Measurements from ENCODE around the gene CAMTA1. TPM values are rescaled to one million over a fixed set of nuclear protein-coding genes. Genes with fewer than 3 reads are reported as not detected.

CAMTA1 gene
- total RNA-seq, 1 experiment from 2014 or later: 103 TPM

DNA sequence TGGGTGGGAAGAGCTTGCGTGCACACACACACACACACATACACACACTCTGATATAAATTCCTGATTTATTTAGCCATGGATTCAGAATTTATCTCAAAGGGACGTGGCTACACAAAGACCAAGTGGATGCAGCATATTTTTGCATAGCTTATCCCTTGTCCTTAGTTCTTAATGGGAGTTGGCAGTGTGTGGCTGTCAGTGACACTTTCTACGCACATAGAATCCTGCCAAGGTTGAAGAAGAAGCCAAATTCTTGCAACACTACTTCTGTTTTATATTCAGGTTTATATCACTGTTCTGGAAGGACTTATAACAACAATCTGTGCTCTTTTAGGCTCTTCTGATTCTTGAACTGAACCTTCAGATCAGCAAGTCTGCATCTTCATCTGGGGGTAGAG is 292.7 kb downstream of the CAMTA1 start:
- no peaks in the 10 kb centered on the region for H3K36me3 ChIP-seq
- H3K27me3 ChIP-seq: no peaks in the 10 kb centered on the region
- DNase-seq: no peak
- H3K4me3 ChIP-seq: no peak overlapping the region
- H3K9me3 ChIP-seq: peaks cover 18% of the 10 kb centered on the region

DNA sequence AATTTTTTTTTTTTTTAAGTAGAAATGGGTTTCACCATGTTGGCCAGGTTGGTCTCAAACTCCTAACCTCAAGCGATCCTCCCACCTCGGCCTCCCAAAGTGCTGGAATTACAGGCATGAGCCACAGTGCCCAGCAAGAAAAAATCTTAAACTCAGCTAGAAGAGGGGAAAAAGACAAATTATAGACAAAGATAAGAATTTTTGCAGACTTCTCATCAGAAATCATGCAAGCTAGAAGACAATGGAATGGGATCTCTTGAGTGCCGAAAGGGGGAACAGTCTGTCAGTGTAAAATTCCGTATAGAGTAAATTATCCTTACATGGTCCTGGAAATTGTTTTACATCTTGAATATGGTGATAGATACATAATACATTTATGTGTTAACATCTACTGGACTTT is 294.4 kb downstream of the CAMTA1 start:
- DNase-seq: no peak
- H3K9me3 ChIP-seq: peaks cover 18% of the 10 kb centered on the region
- no peaks in the 10 kb centered on the region for H3K36me3 ChIP-seq
- H3K27me3 ChIP-seq: no peaks in the 10 kb centered on the region
- H3K4me3 ChIP-seq: no peak overlapping the region

DNA sequence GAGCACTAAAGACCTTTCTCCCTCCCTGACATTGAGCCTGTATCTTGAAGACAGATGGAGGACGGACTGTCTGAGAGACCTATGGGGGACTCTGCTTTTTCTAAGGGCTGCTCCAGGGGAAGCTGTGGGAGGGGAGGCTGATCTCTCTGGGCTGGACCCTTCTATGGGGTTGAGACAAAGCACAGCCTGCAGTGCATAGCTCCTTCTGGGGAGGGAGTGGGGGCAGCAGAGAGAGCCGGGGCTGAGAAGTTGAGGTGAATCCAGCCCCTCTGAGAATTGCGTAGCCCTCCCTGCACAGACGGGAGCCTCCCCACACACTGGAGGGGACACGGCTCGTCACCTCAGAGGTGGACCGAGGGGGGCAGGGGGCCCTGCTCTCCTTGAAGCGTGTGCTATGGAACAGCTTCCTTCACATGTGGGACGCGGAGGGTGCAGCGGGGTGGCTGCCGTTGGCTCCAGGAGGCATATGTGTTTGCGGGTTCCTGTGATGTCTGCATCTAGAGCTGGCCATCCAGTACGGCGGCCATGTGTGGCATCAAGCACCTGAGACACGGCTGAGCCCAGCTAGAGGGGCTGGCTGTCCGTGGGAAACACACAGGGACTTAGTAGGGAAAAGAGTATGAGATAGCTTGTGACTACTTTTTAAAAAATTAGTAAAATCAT is 299.1 kb downstream of the CAMTA1 start:
- peaks cover 9% of the 10 kb centered on the region for H3K9me3 ChIP-seq
- H3K27me3 ChIP-seq: no peaks in the 10 kb centered on the region
- H3K4me3 ChIP-seq: no peak overlapping the region
- DNase-seq: no peak
- no peaks in the 10 kb centered on the region for H3K36me3 ChIP-seq

DNA sequence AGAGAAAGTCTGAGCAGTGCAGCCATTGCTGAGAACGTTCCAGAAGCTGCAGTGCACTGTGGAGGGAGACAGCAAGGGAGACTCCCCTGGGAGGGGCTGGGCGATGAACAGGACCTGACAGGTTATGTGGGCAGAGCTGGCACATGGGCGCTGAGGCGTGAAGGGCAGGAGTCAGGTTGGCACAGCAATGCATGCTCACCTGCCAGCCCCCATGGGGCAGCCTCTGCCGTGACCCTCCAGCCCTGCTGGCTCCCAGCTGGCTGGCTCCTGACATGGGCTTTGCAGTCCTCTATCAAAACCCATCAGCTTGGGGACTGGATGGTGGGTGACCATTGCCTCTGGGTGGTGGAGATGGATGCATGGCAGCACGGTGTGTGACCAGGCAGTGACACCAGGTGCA is 300.3 kb downstream of the CAMTA1 start:
- H3K27me3 ChIP-seq: no peaks in the 10 kb centered on the region
- no peaks in the 10 kb centered on the region; the same call in 1 of the 2 replicates for H3K9me3 ChIP-seq
- H3K4me3 ChIP-seq: no peak overlapping the region
- H3K36me3 ChIP-seq: no peaks in the 10 kb centered on the region
- no peak for DNase-seq

DNA sequence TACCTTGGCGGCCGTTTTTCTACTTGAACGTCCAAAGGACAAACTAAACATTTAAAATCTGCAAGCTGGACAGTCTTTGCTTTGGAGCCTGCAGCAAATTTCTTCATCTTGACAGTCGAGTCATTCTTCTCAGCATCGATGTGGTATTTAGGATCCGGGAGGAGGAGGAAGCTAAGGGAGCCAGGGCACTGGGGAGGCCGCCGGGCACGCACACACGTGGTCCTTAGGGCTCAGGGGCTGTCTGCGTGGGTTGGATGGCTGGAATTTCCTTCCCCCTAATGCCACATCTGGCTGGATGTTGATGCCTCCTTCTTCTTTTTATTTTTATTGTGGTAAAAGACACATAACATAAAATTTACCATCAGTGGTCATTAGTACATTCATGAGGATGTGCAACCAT is 300.9 kb downstream of the CAMTA1 start:
- Histone ChIP-seq H3K36me3 (no peaks in the 10 kb centered on the region), H3K4me3 (no peak overlapping the region), H3K27me3 (no peaks in the 10 kb centered on the region), H3K9me3 (no peaks in the 10 kb centered on the region)
- DNase-seq: no peak

DNA sequence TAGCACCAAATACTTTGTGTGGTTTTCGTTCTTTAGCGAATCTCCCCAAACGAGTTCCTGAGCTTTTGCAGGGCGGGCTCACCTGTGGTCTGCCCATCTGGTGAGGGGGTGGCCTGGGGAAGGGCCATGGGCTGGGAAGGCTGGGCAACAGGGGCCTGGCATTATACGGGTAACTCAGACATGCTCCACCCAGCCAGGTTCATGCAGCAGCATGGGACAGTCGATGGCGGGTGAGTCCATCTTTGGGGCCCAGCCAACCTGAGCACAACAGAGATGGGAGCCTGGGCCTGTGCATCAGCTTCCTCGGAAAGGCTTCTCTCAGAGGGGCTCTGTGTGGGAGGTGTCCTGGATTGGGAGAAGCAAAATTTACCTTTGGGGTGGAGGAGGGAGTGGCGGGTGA is 302.6 kb downstream of the CAMTA1 start:
- Histone ChIP-seq H3K36me3 (no peaks in the 10 kb centered on the region), H3K27me3 (no peaks in the 10 kb centered on the region), H3K4me3 (no peak overlapping the region), H3K9me3 (no peaks in the 10 kb centered on the region)
- no peak for DNase-seq

DNA sequence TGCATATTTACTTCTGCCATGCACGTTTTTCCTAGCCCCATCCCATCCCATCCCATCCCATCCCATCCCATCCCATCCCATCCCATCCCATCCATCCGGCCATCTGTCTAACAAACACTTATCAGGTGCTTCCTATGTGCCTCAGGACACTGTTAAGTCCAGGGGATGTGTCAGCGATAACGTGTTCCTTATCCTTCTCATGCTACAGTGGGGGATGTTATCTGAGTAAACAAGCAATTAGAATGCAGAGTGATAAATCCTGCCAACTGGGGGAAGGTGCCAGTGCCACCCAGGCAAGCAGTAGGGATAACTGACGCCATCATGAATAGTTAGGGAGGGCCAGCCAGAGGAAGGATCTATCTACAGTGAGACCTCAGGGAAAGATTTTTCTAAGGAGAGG is 304.2 kb downstream of the CAMTA1 start:
- no peaks in the 10 kb centered on the region for H3K36me3 ChIP-seq
- no peaks in the 10 kb centered on the region for H3K9me3 ChIP-seq
- no peak for DNase-seq
- H3K4me3 ChIP-seq: no peak overlapping the region
- no peaks in the 10 kb centered on the region for H3K27me3 ChIP-seq

DNA sequence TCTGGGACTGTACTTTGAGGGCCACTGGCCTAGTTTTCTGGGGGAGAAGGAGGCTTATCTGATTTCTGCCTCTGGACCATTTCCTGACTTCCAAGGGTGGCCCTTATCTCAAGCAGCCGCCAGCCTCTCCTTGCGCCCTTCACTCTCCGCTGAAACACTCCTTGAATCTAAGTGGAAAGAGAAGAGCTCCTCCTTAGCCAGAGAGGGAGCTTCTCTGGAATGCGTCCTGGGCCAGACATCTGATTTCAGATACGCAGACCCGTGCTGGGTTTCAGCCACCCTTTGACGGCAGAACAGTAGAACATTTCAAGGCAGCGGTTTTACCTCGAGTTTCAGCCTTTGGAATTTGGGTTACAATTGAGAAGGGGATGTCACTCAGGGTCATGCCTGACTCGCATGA is 308.0 kb downstream of the CAMTA1 start:
- H3K27me3 ChIP-seq: no peaks in the 10 kb centered on the region; the same call in 1 of the 2 replicates

DNA sequence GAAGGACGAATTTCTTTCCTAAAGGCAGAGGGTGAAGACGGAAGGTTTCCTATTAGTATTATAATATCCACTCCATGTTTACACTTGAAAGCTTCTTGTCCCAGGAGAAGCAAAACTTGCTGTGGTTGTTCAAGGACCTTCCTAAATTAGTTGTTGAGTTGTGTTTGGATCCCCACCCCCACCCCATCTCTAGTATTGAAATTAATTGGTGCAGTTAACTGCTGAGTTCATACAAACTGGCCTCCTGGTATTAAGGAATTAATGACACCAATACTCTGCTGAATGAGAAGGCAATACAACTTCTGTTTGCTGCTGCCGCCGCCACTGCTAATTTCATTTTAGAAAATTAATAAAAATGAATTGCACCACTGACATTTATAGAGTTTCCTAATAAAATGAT is 308.8 kb downstream of the CAMTA1 start:
- Histone ChIP-seq H3K4me3 (no peak overlapping the region), H3K27me3 (no peaks in the 10 kb centered on the region; the same call in 1 of the 2 replicates), H3K36me3 (no peaks in the 10 kb centered on the region), H3K9me3 (no peaks in the 10 kb centered on the region)
- DNase-seq: no peak

More for the DNA sequence above, 308.0 kb downstream of the CAMTA1 start:
- Histone ChIP-seq H3K9me3 (no peaks in the 10 kb centered on the region), H3K4me3 (no peak overlapping the region), H3K36me3 (no peaks in the 10 kb centered on the region)
- no peak for DNase-seq

DNA sequence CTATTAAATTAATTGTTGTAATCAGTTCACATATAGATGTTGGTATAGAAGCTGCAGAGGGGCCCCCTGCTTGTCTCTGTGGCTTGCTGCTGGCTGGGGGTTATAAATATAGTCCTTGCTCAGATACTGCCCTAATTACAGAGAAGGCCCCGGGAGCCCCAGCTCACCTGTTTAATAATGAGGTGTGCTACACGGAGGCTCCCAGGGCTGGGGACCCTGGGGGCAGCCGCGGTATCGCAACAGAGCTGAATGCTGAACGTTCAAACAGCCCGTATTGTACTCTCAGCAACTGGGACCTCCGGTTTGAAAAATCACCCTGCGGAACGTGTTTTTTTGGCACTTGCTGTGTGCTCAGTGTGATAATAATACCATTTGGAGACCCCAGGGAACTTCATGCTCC is 309.3 kb downstream of the CAMTA1 start:
- Histone ChIP-seq H3K9me3 (no peaks in the 10 kb centered on the region), H3K27me3 (no peaks in the 10 kb centered on the region; the same call in 1 of the 2 replicates), H3K36me3 (no peaks in the 10 kb centered on the region), H3K4me3 (no peak overlapping the region)
- no peak for DNase-seq

DNA sequence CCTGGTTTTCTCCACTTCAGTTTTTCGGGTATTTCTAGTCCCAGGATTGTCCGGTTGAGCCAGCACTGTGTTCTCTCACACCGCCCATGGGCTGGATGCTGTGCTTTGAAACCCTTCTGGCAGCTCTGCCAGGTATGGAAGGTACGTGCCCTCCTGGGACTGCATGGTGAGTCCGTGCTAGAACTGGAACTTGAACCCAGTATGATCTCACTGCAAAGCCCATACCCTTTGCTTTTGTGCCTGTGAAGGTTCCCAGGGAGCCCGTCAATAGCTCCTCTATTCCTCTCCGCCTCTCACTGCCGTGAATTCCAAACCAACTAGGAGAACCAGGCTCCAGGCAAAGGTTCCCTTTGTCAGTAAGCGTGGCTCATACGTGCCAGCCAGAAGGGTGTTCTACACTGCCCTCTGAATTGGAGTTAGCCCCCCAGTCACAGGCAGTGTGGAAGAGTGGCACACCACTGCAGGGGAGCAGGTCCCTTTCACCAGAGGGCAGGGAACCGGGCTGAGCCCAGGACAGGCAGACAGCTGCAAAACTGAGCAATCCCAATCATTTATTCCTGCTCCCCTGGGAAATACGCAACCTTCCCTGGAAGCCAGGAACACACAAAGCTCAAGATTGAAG is 310.2 kb downstream of the CAMTA1 start:
- H3K9me3 ChIP-seq: no peaks in the 10 kb centered on the region
- H3K4me3 ChIP-seq: no peak overlapping the region
- H3K36me3 ChIP-seq: no peaks in the 10 kb centered on the region
- no peaks in the 10 kb centered on the region; the same call in 1 of the 2 replicates for H3K27me3 ChIP-seq
- no peak for DNase-seq

DNA sequence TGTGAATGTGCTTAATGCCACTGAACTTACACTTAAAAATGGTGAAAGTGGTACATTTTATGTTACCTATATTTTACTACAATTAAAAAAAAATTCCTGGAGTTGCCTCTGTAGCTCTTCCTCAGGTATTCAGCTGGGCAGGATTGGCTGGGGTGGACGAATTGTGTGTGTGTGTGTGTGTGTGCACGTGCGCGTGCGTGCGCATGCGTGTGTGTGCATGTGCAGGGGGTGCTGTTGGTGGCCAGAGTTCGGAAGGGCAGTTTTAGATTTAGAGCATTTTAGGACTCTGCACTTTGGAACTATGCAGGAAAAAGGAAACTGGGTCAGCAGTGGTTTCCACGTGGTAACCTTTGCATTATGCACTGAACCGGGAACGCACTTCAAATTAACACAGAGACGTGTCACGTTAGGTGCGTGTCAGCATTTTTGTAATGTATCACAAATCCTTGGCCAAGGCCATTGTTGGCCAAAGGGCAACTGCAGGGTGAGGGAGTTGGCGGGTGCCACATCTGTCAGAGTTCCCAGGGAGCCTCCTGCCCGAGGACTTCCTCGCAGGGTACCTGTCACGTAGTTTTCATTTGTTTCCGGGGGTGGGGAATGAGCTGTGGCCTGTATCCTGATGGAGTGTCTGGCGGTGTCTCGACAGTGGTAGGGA is 312.8 kb downstream of the CAMTA1 start:
- Histone ChIP-seq H3K36me3 (no peaks in the 10 kb centered on the region), H3K4me3 (no peak overlapping the region), H3K9me3 (no peaks in the 10 kb centered on the region), H3K27me3 (no peaks in the 10 kb centered on the region; the same call in 1 of the 2 replicates)
- no peak for DNase-seq

DNA sequence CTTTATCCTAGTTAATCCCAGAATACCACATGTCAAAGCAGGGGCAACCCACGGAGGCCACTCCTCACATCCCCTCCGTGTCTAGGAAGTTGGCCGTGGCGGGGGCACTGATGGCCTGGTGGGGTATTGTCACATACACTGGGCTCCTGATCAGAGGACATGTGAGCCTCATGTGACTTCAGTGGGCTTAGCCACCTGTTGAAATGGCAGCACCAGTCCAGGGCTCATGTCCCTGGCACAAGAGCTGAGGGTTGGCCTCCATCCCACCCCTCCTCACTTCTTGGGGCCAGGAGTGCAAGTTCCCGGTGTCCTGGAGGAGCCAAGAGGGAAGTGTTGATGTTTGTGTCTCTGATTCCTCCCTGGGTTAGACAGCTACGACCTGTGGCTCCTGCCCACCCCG is 313.4 kb downstream of the CAMTA1 start:
- Histone ChIP-seq H3K4me3 (no peak overlapping the region), H3K27me3 (no peaks in the 10 kb centered on the region; the same call in 1 of the 2 replicates), H3K36me3 (no peaks in the 10 kb centered on the region), H3K9me3 (no peaks in the 10 kb centered on the region)
- no peak for DNase-seq

DNA sequence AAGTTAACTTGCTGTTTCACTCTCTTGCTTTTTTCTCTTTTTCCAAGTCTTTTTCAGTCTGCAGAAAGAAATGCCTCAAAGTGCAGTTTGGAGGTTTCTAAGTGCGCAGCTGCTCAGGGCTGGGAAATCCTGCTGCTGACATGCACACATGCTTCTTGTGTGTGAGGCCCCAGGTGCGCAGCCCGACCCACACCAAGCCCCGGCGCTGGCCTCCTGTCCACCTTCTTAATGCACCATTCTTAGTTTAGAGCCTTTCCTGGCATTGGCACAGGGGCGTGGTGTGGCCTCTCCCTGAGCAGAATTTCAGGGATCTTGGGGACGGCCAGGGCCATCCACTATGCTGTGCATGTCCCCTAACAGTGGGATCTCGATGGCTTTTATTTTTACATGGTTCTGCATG is 315.2 kb downstream of the CAMTA1 start:
- Histone ChIP-seq H3K27me3 (no peaks in the 10 kb centered on the region; the same call in 1 of the 2 replicates), H3K9me3 (no peaks in the 10 kb centered on the region), H3K36me3 (no peaks in the 10 kb centered on the region), H3K4me3 (no peak overlapping the region)
- DNase-seq: no peak

DNA sequence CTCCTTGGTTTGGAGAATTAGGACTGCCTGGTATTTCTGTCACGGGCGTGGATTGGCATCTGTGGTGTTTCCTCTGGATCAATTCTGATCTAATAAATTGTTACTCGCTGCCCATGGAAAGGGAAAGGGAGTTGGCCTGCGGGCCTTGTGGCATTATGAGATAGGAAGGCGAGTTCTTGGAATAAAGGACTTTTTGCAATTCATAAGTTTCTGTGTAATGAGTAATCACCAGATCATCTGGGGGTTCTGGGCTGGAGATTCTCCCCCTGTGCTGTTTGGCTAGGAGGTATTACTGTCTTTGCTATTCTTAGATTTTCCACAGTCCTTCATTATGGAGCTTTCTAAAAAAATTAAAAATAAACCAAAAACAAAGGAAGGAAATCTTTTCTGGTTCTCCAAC is 315.9 kb downstream of the CAMTA1 start:
- DNase-seq: peak; percentile 26
- H3K36me3 ChIP-seq: no peaks in the 10 kb centered on the region
- no peaks in the 10 kb centered on the region for H3K27me3 ChIP-seq
- no peak overlapping the region for H3K4me3 ChIP-seq
- H3K9me3 ChIP-seq: no peaks in the 10 kb centered on the region

DNA sequence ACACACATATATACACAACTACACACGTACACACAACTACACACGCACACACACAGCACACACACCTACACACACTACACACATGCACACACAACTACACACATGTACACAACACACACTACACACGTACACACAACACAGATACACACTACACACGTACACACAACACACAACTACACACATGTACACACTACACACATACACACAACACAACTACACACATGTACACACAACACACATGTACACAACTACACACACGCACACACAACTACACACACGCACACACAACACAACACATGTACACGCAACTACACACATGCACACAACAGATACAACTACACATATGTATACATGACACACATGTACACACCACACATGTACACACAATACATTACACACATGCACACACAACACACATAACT is 318.1 kb downstream of the CAMTA1 start:
- Histone ChIP-seq H3K9me3 (no peaks in the 10 kb centered on the region), H3K27me3 (no peaks in the 10 kb centered on the region), H3K36me3 (no peaks in the 10 kb centered on the region), H3K4me3 (no peak overlapping the region)
- no peak for DNase-seq

DNA sequence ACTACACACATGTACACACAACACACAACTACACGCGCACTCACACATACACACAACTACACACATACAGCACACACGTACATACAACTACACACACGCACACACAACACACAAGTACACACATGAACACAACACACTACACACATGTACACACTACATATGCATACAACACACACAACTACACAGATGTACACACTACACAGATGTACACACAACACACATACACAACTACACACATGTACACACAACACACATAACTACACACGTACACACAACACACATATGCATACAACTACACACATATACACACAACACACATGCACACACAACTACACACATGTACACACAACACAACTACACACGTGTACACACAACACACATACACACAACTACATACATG is 318.6 kb downstream of the CAMTA1 start:
- DNase-seq: no peak
- H3K9me3 ChIP-seq: no peaks in the 10 kb centered on the region
- no peaks in the 10 kb centered on the region for H3K27me3 ChIP-seq
- H3K36me3 ChIP-seq: no peaks in the 10 kb centered on the region
- no peak overlapping the region for H3K4me3 ChIP-seq

DNA sequence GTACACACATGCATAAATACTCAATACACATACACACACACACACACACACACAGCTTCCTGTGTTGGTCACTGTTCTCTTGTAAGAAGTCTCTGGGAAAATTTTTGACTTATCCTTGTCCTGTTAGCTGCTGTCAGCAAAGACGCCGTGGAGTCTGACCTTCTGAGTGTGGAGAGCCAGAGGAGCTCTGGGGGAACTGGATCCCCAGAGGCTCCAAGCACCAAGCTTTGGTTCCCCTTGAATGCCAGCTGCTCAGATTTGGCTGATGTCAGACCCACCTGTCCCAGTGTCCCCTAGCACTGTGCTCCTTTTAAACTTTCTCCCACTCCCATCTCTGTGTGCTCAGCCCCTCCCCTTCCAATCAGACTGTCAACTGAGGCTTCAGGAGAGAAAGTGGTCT is 319.1 kb downstream of the CAMTA1 start:
- H3K36me3 ChIP-seq: no peaks in the 10 kb centered on the region

More for the DNA sequence above, 319.1 kb downstream of the CAMTA1 start:
- Histone ChIP-seq H3K4me3 (no peak overlapping the region), H3K27me3 (no peaks in the 10 kb centered on the region), H3K9me3 (no peaks in the 10 kb centered on the region)
- no peak for DNase-seq
